Stimulated activated CD4-positive, alpha-beta T cell treated with anti-CD3 and anti-CD28 coated beads, Interleukin-12 subunit alpha, Interleukin-12 subunit beta, amount 100 ng/mL, for 24 hours (primary cell): ENCODE results near the gene GJD4.

ENCODE experiments used
- DNase-seq, 2 experiments: peaks; one replicate each; pipeline ENCODE4 v3.0.0-alpha.2; 2020; ENCODE audit warnings: low read depth in 2 of 2

GJD4 gene

GRCh38 chr10:35657621-35658020, 52.5 kb downstream of the GJD4 start:
- no peak for DNase-seq
